IMR-90 (cell line): ENCODE results near the gene PHETA1. TPM values are rescaled to one million over a fixed set of nuclear protein-coding genes. Genes with fewer than 3 reads are reported as not detected.

Source experiments
- ATAC-seq: fragments of 200-7000 bp; cut with Tn5 transposase; 2 replicates; pipeline ENCODE4 v1.9.1; 2020; ENCODE audit warnings: low read depth, mild to moderate bottlenecking, moderate library complexity
- BruUV-seq: library from RNA; stranded (reverse); fragments of 400-500 nt; replicated peaks from 2 replicates; lab custom pipeline; 2021; lab: Mats Ljungman, UMichigan
- CTCF ChIA-PET: fragments of 300-600 bp; formaldehyde crosslinking; extraction: SDS; loops from one replicate; lab custom pipeline; 2021; ENCODE audit warnings: antibody characterized with exemption; lab: Yijun Ruan, JAX
- POLR2A ChIA-PET: fragments of 300-600 bp; sonication (Branson Sonifier 250); formaldehyde crosslinking; loops from one replicate; lab custom pipeline; 2022; ENCODE audit warnings: antibody characterized with exemption; ENCODE audit not compliant: unreplicated experiment; lab: Charles Lee
- DNase-seq: peaks from one replicate; pipeline ENCODE4 v3.0.0; 2013
- H2AFZ ChIP-seq: replicated peaks from 2 replicates; pipeline ENCODE3; 2013; ENCODE audit warnings: low read length, mild to moderate bottlenecking; ENCODE audit not compliant: poor library complexity
- H2AK5ac ChIP-seq: 2 replicates; pipeline ENCODE4 v1.6.1; 2013; ENCODE audit warnings: low read depth, low read length, inconsistent platforms
- H2AK9ac ChIP-seq: replicated peaks from 2 replicates; pipeline ENCODE3; 2013; ENCODE audit warnings: mild to moderate bottlenecking, low read depth, low read length, moderate library complexity; ENCODE audit not compliant: poor library complexity
- H2BK120ac ChIP-seq: 2 replicates; pipeline ENCODE4 v1.6.1; 2013; ENCODE audit warnings: low read depth, low read length, inconsistent platforms
- H2BK15ac ChIP-seq: 3 replicates; pipeline ENCODE4 v1.6.1; 2013; ENCODE audit warnings: low read depth, low read length, inconsistent platforms
- H2BK20ac ChIP-seq: 2 replicates; pipeline ENCODE4 v1.6.1; 2013; ENCODE audit warnings: low read depth, mild to moderate bottlenecking, inconsistent platforms, low read length, moderate library complexity
- H2BK5ac ChIP-seq: 2 replicates; pipeline ENCODE4 v1.6.1; 2013; ENCODE audit warnings: mild to moderate bottlenecking, low read depth, low read length, inconsistent platforms; ENCODE audit not compliant: poor library complexity, severe bottlenecking
- H3K14ac ChIP-seq: replicated peaks from 2 replicates; pipeline ENCODE4 v1.6.1; 2013; ENCODE audit warnings: low read depth, low read length, inconsistent platforms
- H3K18ac ChIP-seq: 2 replicates; pipeline ENCODE4 v1.6.1; 2013; ENCODE audit warnings: low read depth, low read length, control low read depth
- H3K23ac ChIP-seq: 2 replicates; pipeline ENCODE4 v1.6.1; 2013; ENCODE audit warnings: low read depth, low read length, inconsistent platforms
- H3K27ac ChIP-seq: 2 replicates; pipeline ENCODE4 v1.5.1; 2013; ENCODE audit warnings: mild to moderate bottlenecking, control low read depth, low read length; ENCODE audit not compliant: insufficient read depth
- H3K27me3 ChIP-seq: 2 replicates; pipeline ENCODE4 v1.6.1; 2013; ENCODE audit warnings: low read length; ENCODE audit not compliant: control insufficient read depth, insufficient read depth
- H3K36me3 ChIP-seq: 2 replicates; pipeline ENCODE4 v1.6.1; 2013; ENCODE audit warnings: low read length, mixed read lengths; ENCODE audit not compliant: control insufficient read depth, insufficient read depth
- H3K4ac ChIP-seq: 2 replicates; pipeline ENCODE4 v1.6.1; 2013; ENCODE audit warnings: low read depth, low read length, inconsistent platforms
- H3K4me1 ChIP-seq: 2 replicates; pipeline ENCODE4 v1.6.1; 2013; ENCODE audit warnings: low read length, mixed read lengths; ENCODE audit not compliant: control insufficient read depth, insufficient read depth
- H3K4me2 ChIP-seq: 2 replicates; pipeline ENCODE4 v1.6.1; 2013; ENCODE audit warnings: low read depth, mild to moderate bottlenecking, control low read depth, low read length, moderate library complexity
- H3K4me3 ChIP-seq: 2 replicates; pipeline ENCODE4 v1.5.1; 2013; ENCODE audit warnings: low read depth, mild to moderate bottlenecking, control low read depth, low read length, moderate library complexity; ENCODE audit not compliant: insufficient read depth
- H3K56ac ChIP-seq: 2 replicates; pipeline ENCODE4 v1.6.1; 2013; ENCODE audit warnings: low read length, inconsistent platforms; ENCODE audit not compliant: insufficient read depth; ENCODE audit errors: extremely low read depth
- H3K79me1 ChIP-seq, 2 experiments: 2 replicates each; pipeline ENCODE4 v1.6.1; 2013; ENCODE audit warnings: low read length in 2 of 2, inconsistent platforms in 1 of 2, low read depth in 1 of 2
- H3K9ac ChIP-seq: 2 replicates; pipeline ENCODE4 v1.6.1; 2013; ENCODE audit warnings: low read depth, low read length, control low read depth
- H3K9me1 ChIP-seq: 2 replicates; pipeline ENCODE4 v1.6.1; 2013; ENCODE audit warnings: low read length, inconsistent platforms; ENCODE audit not compliant: insufficient read depth
- H3K9me3 ChIP-seq: 2 replicates; pipeline ENCODE4 v1.6.1; 2013; ENCODE audit warnings: low read length; ENCODE audit not compliant: control insufficient read depth, insufficient read depth
- H4K20me1 ChIP-seq: 2 replicates; pipeline ENCODE4 v1.6.1; 2013; ENCODE audit warnings: low read length, inconsistent platforms; ENCODE audit not compliant: insufficient read depth
- H4K5ac ChIP-seq: 2 replicates; pipeline ENCODE4 v1.6.1; 2013; ENCODE audit warnings: mild to moderate bottlenecking, low read depth, low read length, control low read depth
- H4K8ac ChIP-seq, 2 experiments: 2 replicates each; pipeline ENCODE4 v1.6.1; 2013; ENCODE audit warnings: low read depth in 2 of 2, low read length in 2 of 2, control low read depth in 1 of 2, inconsistent platforms in 1 of 2
- H4K91ac ChIP-seq: 2 replicates; pipeline ENCODE4 v1.6.1; 2013; ENCODE audit warnings: low read depth, low read length, inconsistent platforms; ENCODE audit not compliant: insufficient read depth
- BHLHE40 ChIP-seq: fragments of 150-350 bp; IDR thresholded peaks from 2 replicates; pipeline ENCODE4 v1.6.1; 2016; ENCODE audit warnings: mild to moderate bottlenecking, low read depth, low read length
- CEBPB ChIP-seq: IDR thresholded peaks from 2 replicates; pipeline ENCODE4 v1.6.1; 2012; ENCODE audit warnings: low read depth, low read length, improper control_type of control experiment
- CHD1 ChIP-seq: IDR thresholded peaks from 2 replicates; pipeline ENCODE4 v1.6.1; 2012; ENCODE audit warnings: low read depth, low read length, improper control_type of control experiment
- CTCF ChIP-seq: conservative IDR thresholded peaks from 2 replicates; pipeline ENCODE4 v1.5.1; 2012; ENCODE audit warnings: mild to moderate bottlenecking, low read depth, low read length, improper control_type of control experiment
- ELK1 ChIP-seq: fragments of 150-350 bp; IDR thresholded peaks from 2 replicates; pipeline ENCODE4 v1.6.1; 2016; ENCODE audit warnings: low read depth, mild to moderate bottlenecking, low read length, moderate library complexity, borderline replicate concordance
- FOS ChIP-seq: fragments of 150-350 bp; IDR thresholded peaks from 2 replicates; pipeline ENCODE4 v1.6.1; 2016; ENCODE audit warnings: low read depth, low read length
- MAFK ChIP-seq: IDR thresholded peaks from 2 replicates; pipeline ENCODE4 v1.6.1; 2012; ENCODE audit warnings: low read depth, low read length, improper control_type of control experiment
- MAZ ChIP-seq: IDR thresholded peaks from 2 replicates; pipeline ENCODE4 v1.6.1; 2012; ENCODE audit warnings: low read depth, mild to moderate bottlenecking, low read length, improper control_type of control experiment, moderate library complexity, borderline replicate concordance
- MXI1 ChIP-seq: IDR thresholded peaks from 2 replicates; pipeline ENCODE4 v1.6.1; 2012; ENCODE audit warnings: low read depth, mild to moderate bottlenecking, low read length, moderate library complexity, borderline replicate concordance
- NFE2L2 ChIP-seq: fragments of 150-350 bp; IDR thresholded peaks from 2 replicates; pipeline ENCODE4 v1.6.1; 2016; ENCODE audit warnings: low read depth, mild to moderate bottlenecking, low read length
- POLR2A ChIP-seq: IDR thresholded peaks from 2 replicates; pipeline ENCODE4 v1.6.1; 2012; ENCODE audit warnings: mild to moderate bottlenecking, low read depth, low read length
- RAD21 ChIP-seq: IDR thresholded peaks from 2 replicates; pipeline ENCODE4 v1.6.1; 2012; ENCODE audit warnings: low read length, improper control_type of control experiment
- RCOR1 ChIP-seq: IDR thresholded peaks from 2 replicates; pipeline ENCODE4 v1.6.1; 2012; ENCODE audit warnings: mild to moderate bottlenecking, low read length, improper control_type of control experiment; ENCODE audit not compliant: insufficient replicate concordance
- RFX5 ChIP-seq: IDR thresholded peaks from 2 replicates; pipeline ENCODE4 v1.8.0; 2012; ENCODE audit warnings: low read depth, mild to moderate bottlenecking, low read length, moderate library complexity
- USF2 ChIP-seq: fragments of 150-350 bp; IDR thresholded peaks from 2 replicates; pipeline ENCODE4 v1.6.1; 2017; ENCODE audit warnings: mild to moderate bottlenecking, antibody characterized with exemption, low read length, low read depth
- WGBS, 2 experiments: methylation state at CpG; one replicate each; pipeline versions ENCODE4 v1.1.5 to v1.1.7; 2013; ENCODE audit warnings: missing lambda C conversion rate in 2 of 2; ENCODE audit not compliant: insufficient read length in 1 of 2; ENCODE audit errors: extremely low coverage in 2 of 2; 5-methylcytosine and 5-hydroxymethylcytosine counted together
- dilution Hi-C: fragments of 300-500 bp; cut with HindIII; formaldehyde crosslinking; loops from one replicate; pipeline ENCODE4 v1.14.3; 2018; ENCODE audit warnings: low sequenced_read_pairs; ENCODE audit not compliant: unreplicated experiment
- in situ Hi-C: fragments of 300-500 bp; cut with MboI; formaldehyde crosslinking; loops from 3 replicates; pipeline ENCODE4 v1.14.3; 2019; ENCODE audit warnings: low sequenced_read_pairs, inconsistent platforms, mixed read lengths
- intact Hi-C: fragments of 100-400 bp; cut with micrococcal nuclease; formaldehyde crosslinking; loops from 2 replicates; pipeline ENCODE4 v1.10.0; 2022
- polyA plus RNA-seq, 3 experiments: library from polyadenylated mRNA; depleted of rRNA; stranded (reverse); fragments of >200 nt; gene quantifications; 2 replicates each; pipeline ENCODE4 v1.2.3, GENCODE V29; 2012; ENCODE audit warnings: low replicate concordance in 1 of 3
- total RNA-seq: library from RNA; depleted of rRNA; stranded (reverse); fragments of >200 nt; gene quantifications from 2 replicates; pipeline ENCODE4 v1.2.3, GENCODE V29; 2012

PHETA1 gene
- total and polyA plus RNA-seq, 2 of the 4 experiments (the other 2 are of a cell fraction) = 3.2 to 6.6 TPM

GRCh38 chr12:111349748-111350520, 19.0 kb downstream of the PHETA1 start:
- H4K5ac ChIP-seq = no peak overlapping the region
- H4K20me1 ChIP-seq = no peaks in the 10 kb centered on the region
- H3K4ac ChIP-seq = no peak overlapping the region
- dilution Hi-C loops = no loop called here
- no peak overlapping the region for H3K18ac ChIP-seq
- H3K14ac ChIP-seq = no peak overlapping the region
- peaks cover under 1% of the 10 kb centered on the region; the same call in 1 of the 2 replicates for H3K27me3 ChIP-seq
- H3K56ac ChIP-seq = no peak overlapping the region
- H2BK5ac ChIP-seq = no peak overlapping the region
- no peaks in the 10 kb centered on the region for H3K4me1 ChIP-seq
- H3K23ac ChIP-seq = no peak overlapping the region
- no peak overlapping the region for H4K8ac ChIP-seq
- H3K9me1 ChIP-seq = no peaks in the 10 kb centered on the region; the same call in 1 of the 2 replicates
- no peak overlapping the region for H2BK20ac ChIP-seq
- in situ Hi-C loops = no loop called here
- no peak overlapping the region for H2AK9ac ChIP-seq
- H2BK15ac ChIP-seq = no peak overlapping the region
- no peak for DNase-seq
- no peak overlapping the region for H3K27ac ChIP-seq
- no peak overlapping the region for H3K4me3 ChIP-seq
- ATAC-seq = no peak
- no peak overlapping the region for H2AK5ac ChIP-seq
- intact Hi-C loops = no loop called here
- no peak overlapping the region for H4K91ac ChIP-seq
- H3K9ac ChIP-seq = no peak overlapping the region
- H2BK120ac ChIP-seq = no peak overlapping the region
- H3K36me3 ChIP-seq = no peaks in the 10 kb centered on the region
- H3K4me2 ChIP-seq = no peak overlapping the region
- peaks cover 19% of the 10 kb centered on the region for H3K9me3 ChIP-seq
- BruUV-seq = no TSS peak
- CTCF ChIA-PET = no interaction called here
- H2AFZ ChIP-seq = no peak overlapping the region
- 100% methylated on average over 1 of the region's 17 CpGs; no CpG with 5 or more reads in 1 of the 2 experiments for WGBS, 2 experiments
- no peaks in the 10 kb centered on the region for H3K79me1 ChIP-seq
- POLR2A ChIA-PET = no interaction called here
- TF ChIP-seq FOS = no peak
- TF ChIP-seq MAZ = no peak
- no peak for TF ChIP-seq NFE2L2
- no peak for TF ChIP-seq POLR2A
- no peak for TF ChIP-seq RFX5
- TF ChIP-seq BHLHE40 = no peak
- TF ChIP-seq RCOR1 = no peak
- no peak for TF ChIP-seq CHD1
- TF ChIP-seq MAFK = no peak
- no peak for TF ChIP-seq CEBPB
- TF ChIP-seq RAD21 = no peak
- no peak for TF ChIP-seq ELK1
- TF ChIP-seq CTCF = no peak
- no peak for TF ChIP-seq MXI1
- TF ChIP-seq USF2 = no peak
